Liver (tissue), 9 donors: Measurements from ENCODE around the gene TBK1. TPM values are rescaled to one million over a fixed set of nuclear protein-coding genes. Genes with fewer than 3 reads are reported as not detected.

ENCODE experiments used
- DNase-seq: peaks from one replicate; pipeline ENCODE4 v3.0.0-alpha.2; 2017; ENCODE audit warnings: low spot score
- H3K27ac ChIP-seq, 2 donors: one replicate each; pipeline ENCODE4 v1.7.0; 2013; ENCODE audit warnings: inconsistent platforms in 2 of 2, low read length in 2 of 2, control low read depth in 1 of 2, low read depth in 1 of 2, mild to moderate bottlenecking in 1 of 2
- H3K27me3 ChIP-seq, 4 donors: one replicate each; pipeline versions ENCODE4 v1.6.1 to v1.7.0; 2013; ENCODE audit warnings: low read length in 3 of 4, inconsistent platforms in 1 of 4, mild to moderate bottlenecking in 1 of 4, moderate library complexity in 1 of 4; ENCODE audit not compliant: control insufficient read depth in 4 of 4, insufficient read depth in 4 of 4
- H3K36me3 ChIP-seq, 4 donors: one replicate each; pipeline versions ENCODE4 v1.6.1 to v1.7.0; 2013; ENCODE audit warnings: low read length in 3 of 4, mild to moderate bottlenecking in 3 of 4, low read depth in 1 of 4, moderate library complexity in 1 of 4; ENCODE audit not compliant: control insufficient read depth in 4 of 4, insufficient read depth in 3 of 4
- H3K4me1 ChIP-seq, 4 donors: one replicate each; pipeline versions ENCODE4 v1.6.1 to v1.7.0; 2013; ENCODE audit warnings: low read length in 3 of 4, mild to moderate bottlenecking in 3 of 4, moderate library complexity in 1 of 4; ENCODE audit not compliant: control insufficient read depth in 4 of 4, insufficient read depth in 4 of 4
- H3K4me3 ChIP-seq, 3 donors: one replicate each; pipeline versions ENCODE4 v1.6.1 to v1.7.0; 2013; ENCODE audit warnings: low read length in 3 of 3, control low read depth in 1 of 3, low read depth in 1 of 3, mild to moderate bottlenecking in 1 of 3
- H3K9ac ChIP-seq, 2 donors: one replicate each; pipeline ENCODE4 v1.7.0; 2013; ENCODE audit warnings: low read length in 2 of 2, mild to moderate bottlenecking in 2 of 2, moderate library complexity in 2 of 2, control low read depth in 1 of 2, low read depth in 1 of 2
- H3K9me3 ChIP-seq, 4 donors: one replicate each; pipeline versions ENCODE4 v1.6.1 to v1.7.0; 2013; ENCODE audit warnings: low read length in 3 of 4; ENCODE audit not compliant: control insufficient read depth in 4 of 4
- ATF3 ChIP-seq: IDR thresholded peaks from 2 replicates; pipeline ENCODE4 v1.6.1; 2016; ENCODE audit warnings: antibody characterized with exemption
- CTCF ChIP-seq: fragments of 150-350 bp; IDR thresholded peaks from 2 replicates; pipeline ENCODE4 v1.5.1; 2017; ENCODE audit warnings: improper control_type of control experiment, low read depth, low read length; ENCODE audit not compliant: missing input control
- EGR1 ChIP-seq, 2 donors: IDR thresholded peaks; 2 replicates each; pipeline ENCODE4 v1.6.1; 2016 to 2018; ENCODE audit warnings: antibody characterized with exemption in 2 of 2, low read depth in 2 of 2
- FOXA1 ChIP-seq: IDR thresholded peaks from 2 replicates; pipeline ENCODE4 v1.6.1; 2016; ENCODE audit warnings: antibody characterized with exemption
- GABPA ChIP-seq, 2 donors: IDR thresholded peaks in 1 of 2; conservative IDR thresholded peaks in 1 of 2; 2 replicates each; pipeline ENCODE4 v1.6.1; 2016; ENCODE audit warnings: antibody characterized with exemption in 2 of 2, mild to moderate bottlenecking in 1 of 2, moderate library complexity in 1 of 2
- HNF4A ChIP-seq, 2 donors: conservative IDR thresholded peaks; 2 replicates each; pipeline ENCODE4 v1.6.1; 2016; ENCODE audit warnings: antibody characterized with exemption in 2 of 2, mild to moderate bottlenecking in 2 of 2
- HNF4G ChIP-seq: IDR thresholded peaks from 2 replicates; pipeline ENCODE4 v1.6.1; 2016; ENCODE audit warnings: antibody characterized with exemption
- JUND ChIP-seq, 2 donors: IDR thresholded peaks; 2 replicates each; pipeline ENCODE4 v1.6.1; 2016; ENCODE audit warnings: antibody characterized with exemption in 2 of 2
- MAX ChIP-seq: IDR thresholded peaks from 2 replicates; pipeline ENCODE4 v1.6.1; 2016; ENCODE audit warnings: antibody characterized with exemption
- NR2F2 ChIP-seq: IDR thresholded peaks from 2 replicates; pipeline ENCODE4 v1.6.1; 2016; ENCODE audit warnings: antibody characterized with exemption
- RAD21 ChIP-seq, 2 donors: IDR thresholded peaks; 2 replicates each; pipeline ENCODE4 v1.6.1; 2016; ENCODE audit warnings: antibody characterized with exemption in 2 of 2, mild to moderate bottlenecking in 2 of 2
- REST ChIP-seq: IDR thresholded peaks from 2 replicates; pipeline ENCODE4 v1.6.1; 2016; ENCODE audit warnings: antibody characterized with exemption, mild to moderate bottlenecking
- RXRA ChIP-seq, 2 donors: IDR thresholded peaks; 2 replicates each; pipeline ENCODE4 v1.6.1; 2017 to 2018; ENCODE audit warnings: antibody characterized with exemption in 2 of 2, mild to moderate bottlenecking in 1 of 2
- SP1 ChIP-seq: IDR thresholded peaks from 2 replicates; pipeline ENCODE4 v1.6.1; 2018; ENCODE audit warnings: antibody characterized with exemption, mild to moderate bottlenecking
- TAF1 ChIP-seq: conservative IDR thresholded peaks from 2 replicates; pipeline ENCODE4 v1.6.1; 2016; ENCODE audit warnings: antibody characterized with exemption, mild to moderate bottlenecking
- YY1 ChIP-seq: IDR thresholded peaks from 2 replicates; pipeline ENCODE4 v1.6.1; 2016; ENCODE audit warnings: antibody characterized with exemption, mild to moderate bottlenecking
- ZBTB33 ChIP-seq: IDR thresholded peaks from 2 replicates; pipeline ENCODE4 v1.6.1; 2016; ENCODE audit warnings: antibody characterized with exemption
- WGBS: extraction: QIAGEN DNeasy Blood & Tissue Kit; methylation state at CpG from one replicate; pipeline ENCODE4 v1.1.7; 2013; 5-methylcytosine and 5-hydroxymethylcytosine counted together
- polyA plus RNA-seq, 2 donors: library from polyadenylated mRNA; stranded (reverse) in 1 of 2; unstranded in 1 of 2; fragments of 200-250 nt in 1 of 2; fragments of >200 nt in 1 of 2; fragmentation: Nextera tagmentation in 1 of 2; extraction: Ambion mirVana in 1 of 2; gene quantifications; one replicate each; pipeline versions ENCODE4 v1.2.1 to v1.2.3, GENCODE V29; 2013 to 2015
- total RNA-seq, 2 donors: library from RNA; depleted of rRNA; stranded (reverse); fragments of >200 nt; gene quantifications; one replicate each; pipeline ENCODE4 v1.2.3, GENCODE V29; 2014
- donor health status: healthy.
- donor health status: healthy.
- donor health status: healthy.
- donor health status: healthy.
- donor health status: healthy.

TBK1 gene
- total and polyA plus RNA-seq, 4 donors: 7.6 to 20.7 (median 13.9) TPM

- TF ChIP-seq MAX: no peak
- TF ChIP-seq SP1: no peak
- TF ChIP-seq JUND (IDR thresholded peaks at IDR 0.05): no peak
- no peak for TF ChIP-seq CTCF
- TF ChIP-seq EGR1 (IDR thresholded peaks at IDR 0.05; ENCODE audit: low read depth in 2 of 2): no peak
- Histone ChIP-seq H3K27me3 (no peaks in the 10 kb centered on the region), H3K36me3 (peaks cover 25 to 78% (median 60%) of the 10 kb centered on the region in 4 donors), H3K27ac (no peak overlapping the region), H3K9ac (no peak overlapping the region), H3K4me1 (no peaks in the 10 kb centered on the region), H3K4me3 (no peak overlapping the region), H3K9me3 (no peaks in the 10 kb centered on the region)
- no peak for DNase-seq
- 87% methylated on average over 3 of the region's 3 CpGs for WGBS
Observed at GRCh38 chr12:64419696-64420095, 32.2 kb upstream of the TBK1 start.

GRCh38 chr12:64427988-64428387 is 23.9 kb upstream of the TBK1 start:
- Histone ChIP-seq H3K4me1 (no peaks in the 10 kb centered on the region), H3K9ac (no peak overlapping the region), H3K9me3 (no peaks in the 10 kb centered on the region), H3K27me3 (no peaks in the 10 kb centered on the region), H3K4me3 (no peak overlapping the region), H3K36me3 (peaks cover 18 to 82% (median 74%) of the 10 kb centered on the region in 4 donors), H3K27ac (no peak overlapping the region)
- WGBS: 19% methylated on average over 1 of the region's 1 CpG
- no peak for DNase-seq
- no peak for TF ChIP-seq EGR1 (IDR thresholded peaks at IDR 0.05; ENCODE audit: low read depth in 2 of 2)
- TF ChIP-seq YY1: no peak
- TF ChIP-seq REST: no peak
- no peak for TF ChIP-seq TAF1
- no peak for TF ChIP-seq MAX
- TF ChIP-seq HNF4A (conservative IDR thresholded peaks at IDR 0.05): no peak
- no peak for TF ChIP-seq RXRA (IDR thresholded peaks at IDR 0.05)
- no peak for TF ChIP-seq RAD21 (IDR thresholded peaks at IDR 0.05)
- TF ChIP-seq CTCF: no peak
- TF ChIP-seq ATF3: no peak
- TF ChIP-seq SP1: no peak
- TF ChIP-seq ZBTB33: no peak
- TF ChIP-seq GABPA (IDR thresholded peaks at IDR 0.05 in 1 of 2, conservative IDR thresholded peaks at IDR 0.05 in 1 of 2): no peak
- no peak for TF ChIP-seq FOXA1
- TF ChIP-seq HNF4G: no peak
- TF ChIP-seq JUND (IDR thresholded peaks at IDR 0.05): no peak
- TF ChIP-seq NR2F2: no peak
